Chondrocyte (in vitro differentiated cells): ENCODE data around the gene C10orf71. TPM values are rescaled to one million over a fixed set of nuclear protein-coding genes. Genes with fewer than 3 reads are reported as not detected.

Experiments used
- DNase-seq: peaks from one replicate; pipeline ENCODE4 v3.0.0; 2021; ENCODE audit warnings: mixed read lengths, low spot score
- H3K27ac Mint-ChIP-seq: one replicate; pipeline ENCODE4 v1.8.0; 2021; ENCODE audit warnings: mild to moderate bottlenecking, moderate library complexity, mixed read lengths; ENCODE audit not compliant: unreplicated experiment
- H3K27me3 Mint-ChIP-seq: 2 replicates; pipeline ENCODE4 v1.8.0; 2021; ENCODE audit warnings: low read depth, mixed read lengths
- H3K36me3 Mint-ChIP-seq: 2 replicates; pipeline ENCODE4 v1.8.0; 2021; ENCODE audit warnings: low read depth, mixed read lengths
- H3K4me1 Mint-ChIP-seq: 2 replicates; pipeline ENCODE4 v1.8.0; 2021; ENCODE audit warnings: low read depth, mild to moderate bottlenecking, mixed read lengths
- H3K4me3 Mint-ChIP-seq: one replicate; pipeline ENCODE4 v1.8.0; 2021; ENCODE audit warnings: mild to moderate bottlenecking, moderate library complexity, mixed read lengths; ENCODE audit not compliant: unreplicated experiment
- H3K9me3 Mint-ChIP-seq: 2 replicates; pipeline ENCODE4 v1.8.0; 2021; ENCODE audit warnings: low read depth, mixed read lengths
- total RNA-seq: library from RNA; stranded (reverse); gene quantifications from 3 replicates; pipeline ENCODE4 v1.2.1, GENCODE V29; 2021
- TF ChIP-seq, protein P1 (sequence below): fragments of 200-600 bp; sonication (generic); IDR thresholded peaks from 2 replicates; pipeline ENCODE4 v1.5.0; 2021; ENCODE audit warnings: antibody characterized with exemption, mild to moderate bottlenecking, moderate library complexity

Gene C10orf71
- total RNA-seq, 1 donor from 2014 or later: not detected

DNA sequence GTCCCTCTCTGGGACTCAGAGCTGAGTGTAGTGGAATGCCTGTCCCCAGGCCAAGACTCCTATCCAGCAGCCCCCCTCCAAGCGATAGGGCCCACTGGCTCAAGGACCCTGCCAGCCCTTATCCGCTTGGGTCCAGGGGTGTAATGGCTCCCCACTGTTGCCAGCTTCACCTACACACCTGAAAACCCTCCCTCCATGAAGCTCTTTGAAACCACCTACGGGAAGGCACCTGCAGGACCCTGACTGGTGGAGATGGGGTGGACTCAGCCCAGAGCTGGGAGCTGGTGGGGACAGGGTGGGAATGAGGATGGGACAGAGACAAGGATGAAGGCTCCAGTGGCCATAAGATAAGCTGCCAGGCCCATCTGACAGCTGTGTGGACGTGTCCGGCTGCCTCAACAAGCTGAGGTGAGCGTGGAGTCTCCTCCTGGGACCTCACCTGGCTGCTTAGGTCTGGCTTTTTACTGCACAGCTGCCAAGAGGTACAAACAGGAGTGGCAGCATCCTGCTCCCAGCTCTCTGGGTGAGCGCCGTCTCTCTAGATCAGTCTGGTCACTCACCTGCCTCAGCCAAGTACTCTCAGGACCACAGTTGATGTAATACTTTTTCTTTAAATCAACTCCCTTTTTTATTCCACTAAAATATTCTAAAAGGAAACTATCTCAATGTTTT lies 55.1 kb downstream of the C10orf71 start:
- DNase-seq: no peak
- H3K27me3 Mint-ChIP-seq: no peaks in the 10 kb centered on the region
- H3K9me3 Mint-ChIP-seq: peaks cover 18% of the 10 kb centered on the region
- H3K4me3 Mint-ChIP-seq: no peak overlapping the region
- no peaks in the 10 kb centered on the region for H3K4me1 Mint-ChIP-seq
- H3K27ac Mint-ChIP-seq: no peak overlapping the region
- TF ChIP-seq, protein P1, sequence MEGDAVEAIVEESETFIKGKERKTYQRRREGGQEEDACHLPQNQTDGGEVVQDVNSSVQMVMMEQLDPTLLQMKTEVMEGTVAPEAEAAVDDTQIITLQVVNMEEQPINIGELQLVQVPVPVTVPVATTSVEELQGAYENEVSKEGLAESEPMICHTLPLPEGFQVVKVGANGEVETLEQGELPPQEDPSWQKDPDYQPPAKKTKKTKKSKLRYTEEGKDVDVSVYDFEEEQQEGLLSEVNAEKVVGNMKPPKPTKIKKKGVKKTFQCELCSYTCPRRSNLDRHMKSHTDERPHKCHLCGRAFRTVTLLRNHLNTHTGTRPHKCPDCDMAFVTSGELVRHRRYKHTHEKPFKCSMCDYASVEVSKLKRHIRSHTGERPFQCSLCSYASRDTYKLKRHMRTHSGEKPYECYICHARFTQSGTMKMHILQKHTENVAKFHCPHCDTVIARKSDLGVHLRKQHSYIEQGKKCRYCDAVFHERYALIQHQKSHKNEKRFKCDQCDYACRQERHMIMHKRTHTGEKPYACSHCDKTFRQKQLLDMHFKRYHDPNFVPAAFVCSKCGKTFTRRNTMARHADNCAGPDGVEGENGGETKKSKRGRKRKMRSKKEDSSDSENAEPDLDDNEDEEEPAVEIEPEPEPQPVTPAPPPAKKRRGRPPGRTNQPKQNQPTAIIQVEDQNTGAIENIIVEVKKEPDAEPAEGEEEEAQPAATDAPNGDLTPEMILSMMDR: no peak
- H3K36me3 Mint-ChIP-seq: no peaks in the 10 kb centered on the region

DNA sequence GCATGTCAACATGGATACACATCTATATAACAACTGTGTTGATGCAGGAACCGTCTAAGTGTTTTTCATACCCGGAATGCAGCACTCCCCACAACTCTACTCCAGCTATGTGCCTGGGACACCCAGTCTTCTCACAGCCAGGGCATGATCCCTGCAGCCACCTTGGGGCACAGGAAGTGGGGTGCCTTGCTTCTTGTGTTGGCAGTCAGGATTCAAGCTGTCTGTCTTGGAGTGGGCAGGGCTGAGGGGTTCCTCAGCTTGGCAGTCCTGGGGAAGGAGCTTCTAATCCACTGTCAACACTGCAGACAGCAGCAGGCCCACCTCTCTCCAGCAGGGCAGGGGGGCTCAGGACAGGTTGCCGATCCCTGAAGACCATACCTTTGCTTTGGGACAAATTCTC lies 55.6 kb downstream of the C10orf71 start:
- no peak for DNase-seq
- Mint-ChIP-seq H3K36me3 (no peaks in the 10 kb centered on the region), H3K4me3 (no peak overlapping the region), H3K27ac (no peak overlapping the region), H3K4me1 (no peaks in the 10 kb centered on the region), H3K27me3 (no peaks in the 10 kb centered on the region), H3K9me3 (peaks cover 18% of the 10 kb centered on the region)
- TF ChIP-seq, protein P1: no peak

DNA sequence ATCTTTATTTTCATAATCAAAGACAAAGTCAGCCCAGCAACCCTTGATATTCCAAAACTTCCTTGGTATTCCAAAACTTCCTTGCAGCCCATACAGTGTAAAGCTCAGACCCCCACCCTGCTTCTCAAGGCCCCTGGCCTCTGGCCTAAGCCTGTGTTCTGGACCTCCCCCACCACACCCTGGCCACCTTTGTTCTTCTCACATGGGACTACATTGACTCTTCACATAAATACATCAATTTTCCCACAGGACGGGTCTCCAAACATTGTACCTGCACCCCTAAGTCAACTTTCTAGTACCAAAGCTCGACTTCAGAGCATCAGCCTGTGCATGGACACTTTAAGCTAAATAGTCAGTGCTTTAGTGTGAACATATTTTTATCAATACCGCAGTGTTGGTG lies 56.3 kb downstream of the C10orf71 start:
- peaks cover 11% of the 10 kb centered on the region for H3K9me3 Mint-ChIP-seq
- H3K36me3 Mint-ChIP-seq: no peaks in the 10 kb centered on the region
- H3K27me3 Mint-ChIP-seq: no peaks in the 10 kb centered on the region
- TF ChIP-seq, protein P1: no peak
- DNase-seq: no peak
- no peak overlapping the region for H3K4me3 Mint-ChIP-seq
- H3K27ac Mint-ChIP-seq: no peak overlapping the region
- peaks cover 6% of the 10 kb centered on the region for H3K4me1 Mint-ChIP-seq

DNA sequence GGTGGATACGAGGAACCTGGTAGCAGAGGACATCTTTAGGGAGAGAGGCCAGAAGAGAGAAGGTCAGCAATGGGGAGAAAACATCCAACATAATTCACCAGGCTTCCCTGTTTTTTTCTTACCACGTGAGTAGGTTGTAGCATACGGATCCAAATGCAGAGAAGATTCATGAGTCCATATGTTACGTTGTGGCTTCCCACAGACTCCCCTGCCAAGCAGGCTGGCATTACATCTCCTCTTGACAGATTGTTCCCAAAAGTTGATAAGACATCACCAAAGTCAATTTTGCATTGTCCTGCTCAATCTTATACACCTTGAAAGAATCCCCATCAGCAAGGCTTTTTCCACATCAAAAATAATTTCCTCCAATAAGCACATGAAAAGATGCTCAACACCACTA lies 57.2 kb downstream of the C10orf71 start:
- TF ChIP-seq, protein P1: no peak
- Mint-ChIP-seq H3K4me1 (peaks cover 10% of the 10 kb centered on the region), H3K9me3 (peaks cover 8% of the 10 kb centered on the region), H3K36me3 (no peaks in the 10 kb centered on the region), H3K4me3 (no peak overlapping the region), H3K27ac (no peak overlapping the region), H3K27me3 (no peaks in the 10 kb centered on the region)
- DNase-seq: no peak

DNA sequence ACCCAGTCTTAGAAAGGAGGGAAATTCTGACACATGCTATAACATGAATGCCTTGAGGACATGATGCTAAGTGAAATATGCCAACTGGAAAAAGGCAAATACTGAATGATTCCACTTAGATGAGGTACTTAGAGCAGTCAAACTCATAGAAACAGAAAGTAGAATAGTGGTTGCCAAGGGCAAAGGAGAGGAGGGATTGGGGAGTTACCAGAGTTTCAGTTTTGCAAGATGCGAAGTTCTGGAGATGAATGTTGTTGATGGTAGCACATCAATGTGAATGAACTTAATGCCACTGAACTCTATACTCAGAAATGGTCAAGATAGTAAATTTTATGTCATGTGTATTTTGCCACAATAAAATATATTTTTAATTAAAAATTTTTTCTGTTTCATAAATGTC lies 58.0 kb downstream of the C10orf71 start:
- Mint-ChIP-seq H3K4me3 (no peak overlapping the region), H3K36me3 (no peaks in the 10 kb centered on the region), H3K9me3 (peaks cover 8% of the 10 kb centered on the region), H3K4me1 (peaks cover 10% of the 10 kb centered on the region), H3K27me3 (no peaks in the 10 kb centered on the region), H3K27ac (no peak overlapping the region)
- TF ChIP-seq, protein P1: no peak
- no peak for DNase-seq
